ENCODE results near the gene SNED1.

DNA sequence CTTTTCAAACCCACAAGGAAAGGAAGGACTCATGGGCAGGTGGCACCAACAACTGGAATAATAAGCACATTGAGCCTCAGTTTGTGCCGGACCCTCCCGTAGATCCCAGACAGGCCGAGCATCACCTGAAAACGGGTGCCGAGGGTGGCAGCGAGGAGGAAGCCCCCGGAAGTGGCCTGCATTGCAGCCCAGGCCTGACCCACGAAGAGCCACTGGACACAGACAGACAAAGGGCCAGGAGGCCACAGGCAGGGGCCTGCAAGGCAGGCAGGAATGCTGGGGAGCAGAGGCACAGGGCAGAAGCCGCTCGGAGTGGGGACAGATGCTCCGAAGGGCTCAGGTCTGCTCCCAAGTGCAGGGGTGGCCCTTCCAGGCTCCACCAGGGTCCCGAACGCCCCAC is 71.9 kb downstream of the SNED1 start:
- TF ChIP-seq, protein P1, sequence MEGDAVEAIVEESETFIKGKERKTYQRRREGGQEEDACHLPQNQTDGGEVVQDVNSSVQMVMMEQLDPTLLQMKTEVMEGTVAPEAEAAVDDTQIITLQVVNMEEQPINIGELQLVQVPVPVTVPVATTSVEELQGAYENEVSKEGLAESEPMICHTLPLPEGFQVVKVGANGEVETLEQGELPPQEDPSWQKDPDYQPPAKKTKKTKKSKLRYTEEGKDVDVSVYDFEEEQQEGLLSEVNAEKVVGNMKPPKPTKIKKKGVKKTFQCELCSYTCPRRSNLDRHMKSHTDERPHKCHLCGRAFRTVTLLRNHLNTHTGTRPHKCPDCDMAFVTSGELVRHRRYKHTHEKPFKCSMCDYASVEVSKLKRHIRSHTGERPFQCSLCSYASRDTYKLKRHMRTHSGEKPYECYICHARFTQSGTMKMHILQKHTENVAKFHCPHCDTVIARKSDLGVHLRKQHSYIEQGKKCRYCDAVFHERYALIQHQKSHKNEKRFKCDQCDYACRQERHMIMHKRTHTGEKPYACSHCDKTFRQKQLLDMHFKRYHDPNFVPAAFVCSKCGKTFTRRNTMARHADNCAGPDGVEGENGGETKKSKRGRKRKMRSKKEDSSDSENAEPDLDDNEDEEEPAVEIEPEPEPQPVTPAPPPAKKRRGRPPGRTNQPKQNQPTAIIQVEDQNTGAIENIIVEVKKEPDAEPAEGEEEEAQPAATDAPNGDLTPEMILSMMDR (IDR thresholded peaks at IDR 0.05) = no peak
- no peak for TF ChIP-seq EZH2phosphoT487 (IDR thresholded peaks at IDR 0.05)
- no peak for TF ChIP-seq EZH2 (IDR thresholded peaks at IDR 0.05)
